GM12892 (cell line): ENCODE measurements around the gene FIGNL2.

Experiments used
- POLR2A ChIP-seq: IDR thresholded peaks from 2 replicates; pipeline ENCODE4 v1.6.1; 2011; ENCODE audit warnings: low read depth, low read length, control low read depth
- POLR2AphosphoS5 ChIP-seq: IDR thresholded peaks from 2 replicates; pipeline ENCODE4 v1.6.1; 2011; ENCODE audit warnings: low read depth, low read length, control low read depth

DNA sequence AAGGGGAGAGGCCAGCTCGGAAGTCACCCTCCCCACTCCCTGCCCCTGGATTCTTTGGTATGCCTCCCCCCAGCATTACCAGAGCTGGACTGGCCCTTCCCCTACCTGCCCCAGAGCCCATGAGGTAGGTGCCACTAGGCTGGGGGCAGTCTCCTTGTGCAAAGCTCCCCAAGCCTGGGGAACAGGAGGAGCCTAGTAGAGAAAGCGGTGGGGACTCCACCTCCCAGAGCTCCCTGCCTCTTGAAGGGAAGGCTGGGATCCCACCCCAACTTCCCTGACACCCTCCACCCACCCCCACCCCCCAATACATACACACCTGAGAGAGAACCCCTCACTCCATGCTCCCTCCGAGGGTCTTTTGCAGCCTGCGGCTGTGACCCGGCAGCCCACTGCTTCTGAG, 30.4 kb downstream of the FIGNL2 start:
- no peak for TF ChIP-seq POLR2A
- TF ChIP-seq POLR2AphosphoS5 = no peak
